ENCODE results near the gene IQSEC1. TPM values are rescaled to one million over a fixed set of nuclear protein-coding genes. Genes with fewer than 3 reads are reported as not detected.

IQSEC1 gene
- total RNA-seq, 1 experiment from 2014 or later = 28.1 TPM

DNA sequence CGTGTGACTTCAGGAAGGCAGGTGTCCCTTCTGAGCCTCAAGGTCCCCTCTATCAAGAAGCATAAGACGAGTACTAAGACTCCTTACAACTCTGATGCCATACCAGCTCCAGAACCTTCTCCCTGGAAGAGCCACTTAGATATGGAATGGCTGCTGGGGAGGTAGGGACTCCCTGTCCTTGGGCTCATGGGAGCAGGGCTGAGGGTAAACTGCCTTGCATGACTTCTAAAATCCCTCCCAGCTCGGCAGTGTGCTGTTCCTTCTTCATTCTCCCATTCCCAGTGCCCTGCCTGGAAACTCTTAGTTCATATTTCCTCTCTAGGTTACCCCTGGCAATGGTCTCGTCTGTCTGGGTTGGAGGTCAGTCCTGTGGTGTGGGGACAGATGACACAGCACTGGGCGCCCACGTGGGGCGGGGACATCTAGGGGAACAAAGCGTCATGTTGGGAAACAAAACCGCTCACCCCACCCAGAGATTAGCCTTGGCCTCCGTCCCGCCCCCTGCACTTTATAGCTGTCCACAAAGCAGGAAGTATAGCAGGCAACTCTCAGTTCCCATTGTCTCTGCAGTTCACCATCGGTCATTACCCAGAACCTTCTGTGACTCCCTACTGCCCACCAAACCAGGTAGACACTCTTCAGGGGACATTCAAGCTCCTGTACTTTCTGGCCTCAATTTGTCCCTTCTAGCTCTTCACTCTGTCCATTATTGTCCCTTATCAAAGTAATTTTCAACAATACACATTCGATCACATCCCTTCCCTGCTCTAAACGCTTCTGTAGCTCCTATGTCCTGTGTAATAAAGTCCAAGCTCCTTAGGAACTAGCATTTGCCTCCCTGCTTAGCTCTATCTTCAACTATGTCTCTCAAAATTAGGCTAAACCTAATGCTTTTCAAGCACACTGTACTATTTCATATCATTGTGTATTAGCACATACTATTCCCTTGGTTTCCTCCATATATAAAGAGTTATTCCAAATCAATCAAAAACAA is 73.8 kb downstream of the IQSEC1 start:
- Histone ChIP-seq H3K9me2 (ENCODE audit: insufficient read depth) (no peaks in the 10 kb centered on the region), H3K4me2 (ENCODE audit: low read length) (peak overlapping the region; percentile 61), H2AFZ (ENCODE audit: low read depth, low read length, poor library complexity, severe bottlenecking) (peak overlapping the region; percentile 66), H3K9ac (ENCODE audit: low read length) (peak overlapping the region; percentile 42), H3K27ac (ENCODE audit: low read depth, low read length) (peak overlapping the region; percentile 29; the same call in 1 of the 2 replicates), H3K36me3 (ENCODE audit: control insufficient read depth in 1 of 2, insufficient read depth in 2 of 2, low read length in 2 of 2) (no peaks in the 10 kb centered on the region), H3K4me1 (ENCODE audit: control insufficient read depth in 1 of 2, insufficient read depth in 2 of 2, low read length in 2 of 2) (peaks cover 14 to 27% of the 10 kb centered on the region in 2 experiments), H3K4me3 (replicated peaks in 1 of 2; ENCODE audit: low read depth in 1 of 2, low read length in 2 of 2) (peak overlapping the region; percentile 3 to 10; a peak in 2 of 4 replicates), H3K79me2 (ENCODE audit: insufficient read depth, low read length) (no peaks in the 10 kb centered on the region), H3K9me3 (ENCODE audit: control insufficient read depth in 1 of 2, insufficient read depth in 1 of 2, low read depth in 1 of 2, low read length in 2 of 2) (no peaks in the 10 kb centered on the region), H3K27me3 (ENCODE audit: insufficient read depth, low read length) (no peaks in the 10 kb centered on the region), H4K20me1 (ENCODE audit: insufficient read depth) (no peaks in the 10 kb centered on the region)
- BruUV-seq (replicated peaks) = no TSS peak
- DNase-seq (ENCODE audit: low read depth, low spot score) (peak; percentile 74), ATAC-seq (peak; percentile 53)
- RAD21 ChIA-PET (ENCODE audit: low non-redundant PET in 1 of 2, low total read pairs in 2 of 2, uncharacterized antibody in 2 of 2, unreplicated experiment in 2 of 2) = no interaction called here
- intact Hi-C loops (cut with micrococcal nuclease) = no loop called here
- POLR2A ChIA-PET = interaction anchor here (1.6 kb wide), 1 partner anchor 12 kb away, joined by 6 read pairs; no protein-coding TSS in a partner anchor
- no peak for TF ChIP-seq CBX3 (IDR thresholded peaks at IDR 0.05; ENCODE audit: low read depth)
- TF ChIP-seq FOSL1 (IDR thresholded peaks at IDR 0.05; ENCODE audit: low read depth) = no peak
- TF ChIP-seq, protein P1, sequence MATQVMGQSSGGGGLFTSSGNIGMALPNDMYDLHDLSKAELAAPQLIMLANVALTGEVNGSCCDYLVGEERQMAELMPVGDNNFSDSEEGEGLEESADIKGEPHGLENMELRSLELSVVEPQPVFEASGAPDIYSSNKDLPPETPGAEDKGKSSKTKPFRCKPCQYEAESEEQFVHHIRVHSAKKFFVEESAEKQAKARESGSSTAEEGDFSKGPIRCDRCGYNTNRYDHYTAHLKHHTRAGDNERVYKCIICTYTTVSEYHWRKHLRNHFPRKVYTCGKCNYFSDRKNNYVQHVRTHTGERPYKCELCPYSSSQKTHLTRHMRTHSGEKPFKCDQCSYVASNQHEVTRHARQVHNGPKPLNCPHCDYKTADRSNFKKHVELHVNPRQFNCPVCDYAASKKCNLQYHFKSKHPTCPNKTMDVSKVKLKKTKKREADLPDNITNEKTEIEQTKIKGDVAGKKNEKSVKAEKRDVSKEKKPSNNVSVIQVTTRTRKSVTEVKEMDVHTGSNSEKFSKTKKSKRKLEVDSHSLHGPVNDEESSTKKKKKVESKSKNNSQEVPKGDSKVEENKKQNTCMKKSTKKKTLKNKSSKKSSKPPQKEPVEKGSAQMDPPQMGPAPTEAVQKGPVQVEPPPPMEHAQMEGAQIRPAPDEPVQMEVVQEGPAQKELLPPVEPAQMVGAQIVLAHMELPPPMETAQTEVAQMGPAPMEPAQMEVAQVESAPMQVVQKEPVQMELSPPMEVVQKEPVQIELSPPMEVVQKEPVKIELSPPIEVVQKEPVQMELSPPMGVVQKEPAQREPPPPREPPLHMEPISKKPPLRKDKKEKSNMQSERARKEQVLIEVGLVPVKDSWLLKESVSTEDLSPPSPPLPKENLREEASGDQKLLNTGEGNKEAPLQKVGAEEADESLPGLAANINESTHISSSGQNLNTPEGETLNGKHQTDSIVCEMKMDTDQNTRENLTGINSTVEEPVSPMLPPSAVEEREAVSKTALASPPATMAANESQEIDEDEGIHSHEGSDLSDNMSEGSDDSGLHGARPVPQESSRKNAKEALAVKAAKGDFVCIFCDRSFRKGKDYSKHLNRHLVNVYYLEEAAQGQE (IDR thresholded peaks at IDR 0.05; ENCODE audit: low read depth) = no peak
- TF ChIP-seq EZH2 (IDR thresholded peaks at IDR 0.05) = no peak
- TF ChIP-seq SIN3A (IDR thresholded peaks at IDR 0.05; ENCODE audit: low read depth) = no peak
- TF ChIP-seq POLR2AphosphoS5 (IDR thresholded peaks at IDR 0.05; ENCODE audit: low read depth, low read length) = peak; percentile 64
- CTCF ChIA-PET = interaction anchor here (0.9 to 1.6 kb wide), 2 partner anchors 15 to 453 kb away, joined by 3 to 9 read pairs; no protein-coding TSS in a partner anchor
